OCI-LY7 (cell line): ENCODE results near the gene MYL6. TPM values are rescaled to one million over a fixed set of nuclear protein-coding genes. Genes with fewer than 3 reads are reported as not detected.

Experiments
- BruUV-seq: library from RNA; stranded (reverse); fragments of 400-500 nt; replicated peaks from 2 replicates; lab custom pipeline; 2021; lab: Mats Ljungman, UMichigan
- CTCF ChIA-PET: fragments of 300-600 bp; sonication (Branson Sonifier 250); formaldehyde crosslinking; loops from one replicate; lab custom pipeline; 2022; ENCODE audit warnings: antibody characterized with exemption; ENCODE audit not compliant: unreplicated experiment; lab: Charles Lee
- POLR2A ChIA-PET: fragments of 300-600 bp; sonication (Branson Sonifier 250); formaldehyde crosslinking; loops from one replicate; lab custom pipeline; 2022; ENCODE audit warnings: antibody characterized with exemption; lab: Charles Lee
- DNase-seq: peaks from one replicate; pipeline ENCODE4 v3.0.0-alpha.2; 2015; ENCODE audit warnings: low spot score
- H2AFZ ChIP-seq: fragments of 200-600 bp; sonication (generic), shearing (Covaris generic); 2 replicates; pipeline ENCODE4 v1.6.1; 2014; ENCODE audit warnings: mild to moderate bottlenecking, antibody characterized with exemption, low read length, moderate library complexity
- H3K27ac ChIP-seq: fragments of 200-600 bp; sonication (generic); 2 replicates; pipeline ENCODE4 v1.5.1; 2014; ENCODE audit warnings: mixed run types, low read depth, mild to moderate bottlenecking, moderate library complexity, low read length, inconsistent platforms; ENCODE audit not compliant: poor library complexity, severe bottlenecking
- H3K36me3 ChIP-seq: fragments of 200-600 bp; sonication (generic); 2 replicates; pipeline ENCODE4 v1.6.1; 2014; ENCODE audit warnings: mild to moderate bottlenecking, antibody characterized with exemption, low read length, moderate library complexity, mixed read lengths; ENCODE audit not compliant: insufficient read depth
- H3K4me1 ChIP-seq: fragments of 200-600 bp; sonication (generic); 2 replicates; pipeline ENCODE4 v1.5.1; 2014; ENCODE audit warnings: mild to moderate bottlenecking, low read length; ENCODE audit not compliant: insufficient read depth, poor library complexity, severe bottlenecking
- H3K4me2 ChIP-seq: fragments of 200-600 bp; sonication (generic); 2 replicates; pipeline ENCODE4 v1.6.1; 2014; ENCODE audit warnings: mild to moderate bottlenecking, low read length
- H3K4me3 ChIP-seq: fragments of 200-600 bp; sonication (generic); 2 replicates; pipeline ENCODE4 v1.5.1; 2014; ENCODE audit warnings: mild to moderate bottlenecking, low read depth, low read length; ENCODE audit not compliant: poor library complexity, severe bottlenecking
- H3K79me2 ChIP-seq: fragments of 200-600 bp; sonication (generic); 2 replicates; pipeline ENCODE4 v1.6.1; 2016; ENCODE audit warnings: low read depth, mild to moderate bottlenecking, low read length, moderate library complexity, mixed read lengths; ENCODE audit not compliant: insufficient read depth
- H3K9me2 ChIP-seq: fragments of 200-600 bp; sonication (generic); 2 replicates; pipeline ENCODE4 v1.6.1; 2016; ENCODE audit warnings: mild to moderate bottlenecking, low read length, mixed read lengths; ENCODE audit not compliant: insufficient read depth
- H3K9me3 ChIP-seq: fragments of 200-600 bp; sonication (generic); 2 replicates; pipeline ENCODE4 v1.6.1; 2014; ENCODE audit warnings: mild to moderate bottlenecking, mixed run types, low read length, mixed read lengths
- H4K20me1 ChIP-seq: fragments of 200-600 bp; sonication (generic); 2 replicates; pipeline ENCODE4 v1.6.1; 2014; ENCODE audit warnings: mild to moderate bottlenecking, antibody characterized with exemption, low read length, moderate library complexity, mixed read lengths; ENCODE audit not compliant: insufficient read depth
- EZH2phosphoT487 ChIP-seq: fragments of 200-600 bp; sonication (generic); IDR thresholded peaks from 2 replicates; pipeline ENCODE4 v1.6.1; 2018; ENCODE audit warnings: low read depth, borderline replicate concordance, mild to moderate bottlenecking, mixed run types, antibody characterized with exemption, low read length, moderate library complexity, mixed read lengths
- intact Hi-C: fragments of 100-400 bp; cut with micrococcal nuclease; formaldehyde crosslinking; loops from one replicate; pipeline ENCODE4 v1.10.0; 2022; ENCODE audit not compliant: unreplicated experiment
- total RNA-seq, 2 experiments: library from RNA; depleted of rRNA in 1 of 2; stranded (reverse); fragments of >200 nt in 1 of 2; shearing (Covaris generic) in 1 of 2; gene quantifications; 2 replicates each; pipeline ENCODE4 v1.2.3, GENCODE V29; 2014 to 2022
- TF ChIP-seq, protein P1 (sequence below): fragments of 200-600 bp; sonication (generic); conservative IDR thresholded peaks from 2 replicates; pipeline ENCODE4 v1.5.1; 2014; ENCODE audit warnings: mild to moderate bottlenecking, antibody characterized with exemption, low read length, moderate library complexity, mixed read lengths

The MYL6 gene
- total RNA-seq, 2 experiments from 2014 or later, result 468 to 574 TPM

DNA sequence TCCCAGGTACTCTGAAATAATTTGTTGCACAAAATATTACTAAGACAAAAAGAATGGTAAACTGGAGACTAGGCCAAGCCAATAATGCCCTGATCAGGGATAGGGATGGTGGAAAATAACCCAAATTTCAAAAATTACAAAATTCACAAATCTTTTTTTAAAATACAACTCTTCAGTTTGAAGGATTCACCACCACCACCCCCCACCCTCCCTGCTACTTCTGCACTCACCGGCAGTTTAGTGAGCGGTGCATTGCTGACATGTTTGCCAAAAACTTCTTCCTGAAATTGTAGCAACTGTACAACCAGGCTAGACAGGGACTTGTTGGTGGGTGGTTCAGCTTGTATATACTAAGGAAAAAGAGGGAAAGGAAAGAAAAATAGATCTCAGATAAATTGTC, 28.8 kb downstream of the MYL6 start:
- no peak overlapping the region for H3K4me3 ChIP-seq
- no peak for DNase-seq
- H3K4me1 ChIP-seq, result peaks cover 29% of the 10 kb centered on the region
- no peaks in the 10 kb centered on the region for H3K9me3 ChIP-seq
- peak overlapping the region; percentile 93 for H3K4me2 ChIP-seq
- ChIA-PET CTCF (no interaction called here), POLR2A (interaction anchor here (0.7 to 3.4 kb wide), 4 partner anchors 10 to 69 kb away, joined by 7 to 21 read pairs (median 14); partner anchors contain the start of genes RNF41, RPL41 and ZC3H10)
- intact Hi-C loops, result loop anchor here (5.0 kb wide), 1 partner anchor 140 kb away; no protein-coding TSS in a partner anchor
- TF ChIP-seq, protein P1, sequence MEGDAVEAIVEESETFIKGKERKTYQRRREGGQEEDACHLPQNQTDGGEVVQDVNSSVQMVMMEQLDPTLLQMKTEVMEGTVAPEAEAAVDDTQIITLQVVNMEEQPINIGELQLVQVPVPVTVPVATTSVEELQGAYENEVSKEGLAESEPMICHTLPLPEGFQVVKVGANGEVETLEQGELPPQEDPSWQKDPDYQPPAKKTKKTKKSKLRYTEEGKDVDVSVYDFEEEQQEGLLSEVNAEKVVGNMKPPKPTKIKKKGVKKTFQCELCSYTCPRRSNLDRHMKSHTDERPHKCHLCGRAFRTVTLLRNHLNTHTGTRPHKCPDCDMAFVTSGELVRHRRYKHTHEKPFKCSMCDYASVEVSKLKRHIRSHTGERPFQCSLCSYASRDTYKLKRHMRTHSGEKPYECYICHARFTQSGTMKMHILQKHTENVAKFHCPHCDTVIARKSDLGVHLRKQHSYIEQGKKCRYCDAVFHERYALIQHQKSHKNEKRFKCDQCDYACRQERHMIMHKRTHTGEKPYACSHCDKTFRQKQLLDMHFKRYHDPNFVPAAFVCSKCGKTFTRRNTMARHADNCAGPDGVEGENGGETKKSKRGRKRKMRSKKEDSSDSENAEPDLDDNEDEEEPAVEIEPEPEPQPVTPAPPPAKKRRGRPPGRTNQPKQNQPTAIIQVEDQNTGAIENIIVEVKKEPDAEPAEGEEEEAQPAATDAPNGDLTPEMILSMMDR, result no peak
- no peak for TF ChIP-seq EZH2phosphoT487
- H3K79me2 ChIP-seq, result peaks cover 31% of the 10 kb centered on the region
- no TSS peak for BruUV-seq
- 0 out of 2 replicates have a peak, but pooled peaks cover 4% of the 10 kb centered on the region for H4K20me1 ChIP-seq
- H3K27ac ChIP-seq, result no peak overlapping the region
- H2AFZ ChIP-seq, result no peak overlapping the region
- H3K36me3 ChIP-seq, result peaks cover 54% of the 10 kb centered on the region
- no peaks in the 10 kb centered on the region for H3K9me2 ChIP-seq

DNA sequence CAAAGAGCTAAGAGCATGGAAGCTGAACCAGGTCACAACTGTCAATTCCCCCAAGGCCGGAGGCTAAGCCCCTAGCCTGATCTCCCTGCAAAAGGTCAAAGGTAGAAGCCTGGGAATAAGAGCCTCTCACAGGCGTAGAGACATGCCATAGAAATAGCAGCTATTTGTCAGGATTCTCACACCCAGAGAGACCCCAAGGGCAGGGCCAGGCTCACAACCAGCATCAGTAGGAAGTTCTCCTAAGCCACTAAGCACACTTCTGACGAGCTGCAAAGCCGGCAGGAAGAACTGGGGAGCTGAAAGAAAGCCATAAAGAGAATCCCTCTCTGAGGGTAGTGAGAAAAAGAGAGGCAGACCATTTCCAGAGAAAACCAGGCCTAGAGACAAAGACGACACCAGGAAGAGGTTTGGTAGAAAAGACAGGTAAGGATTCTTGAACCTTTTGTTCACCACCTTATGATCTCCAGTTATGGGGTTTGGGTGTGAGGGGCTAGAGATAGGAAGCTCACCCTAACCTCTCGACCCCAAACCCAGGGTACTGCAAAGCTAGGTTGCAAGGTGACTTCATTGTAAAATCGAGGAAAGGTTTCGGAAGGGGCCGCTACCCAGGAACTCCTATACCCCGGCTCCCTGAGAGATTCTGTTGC, 30.1 kb downstream of the MYL6 start:
- ChIA-PET POLR2A (interaction anchor here (0.5 to 3.4 kb wide), 16 partner anchors 18 to 440 kb away, joined by 3 to 22 read pairs (median 3); partner anchors contain the start of genes ESYT1, MYL6B, RNF41 and RPL41), CTCF (interaction anchor here (0.8 to 2.5 kb wide), 6 partner anchors 20 to 450 kb away, joined by 3 to 23 read pairs (median 4); partner anchors contain the start of genes RNF41 and ZC3H10)
- Histone ChIP-seq H3K4me3 (peak overlapping the region; percentile 79), H4K20me1 (0 out of 2 replicates have a peak, but pooled peaks cover 4% of the 10 kb centered on the region), H2AFZ (no peak overlapping the region), H3K36me3 (peaks cover 42% of the 10 kb centered on the region), H3K9me3 (no peaks in the 10 kb centered on the region), H3K4me2 (peak overlapping the region; percentile 93), H3K27ac (peak overlapping the region; percentile 46), H3K79me2 (peaks cover 31% of the 10 kb centered on the region), H3K9me2 (no peaks in the 10 kb centered on the region), H3K4me1 (peaks cover 37% of the 10 kb centered on the region)
- TF ChIP-seq, protein P1, result no peak
- TF ChIP-seq EZH2phosphoT487, result no peak
- no TSS peak for BruUV-seq
- DNase-seq, result peak; percentile 40
- intact Hi-C loops, result loop anchor here (2.0 to 5.0 kb wide), 3 partner anchors 29 to 449 kb away; partner anchors contain the start of gene MYL6
